ENCODE data around the gene NHS.

NHS gene

GRCh38 chrX:17368002-17368401 is 7.0 kb upstream of the NHS start:
- no peak overlapping the region for H3K4me3 ChIP-seq (ENCODE audit: control insufficient read depth, low read depth, low read length)
- TF ChIP-seq CTCF (conservative IDR thresholded peaks at IDR 0.05; ENCODE audit: control insufficient read depth, insufficient read depth, low read depth, low read length), result no peak
- DNase-seq (ENCODE audit: low read depth), result no peak

GRCh38 chrX:17369309-17369708 is 5.7 kb upstream of the NHS start:
- TF ChIP-seq CTCF (conservative IDR thresholded peaks at IDR 0.05; ENCODE audit: control insufficient read depth, insufficient read depth, low read depth, low read length), result no peak
- no peak overlapping the region for H3K4me3 ChIP-seq (ENCODE audit: control insufficient read depth, low read depth, low read length)
- DNase-seq (ENCODE audit: low read depth), result no peak

GRCh38 chrX:17370191-17370590 is 4.8 kb upstream of the NHS start:
- no peak for TF ChIP-seq CTCF (conservative IDR thresholded peaks at IDR 0.05; ENCODE audit: control insufficient read depth, insufficient read depth, low read depth, low read length)
- no peak for DNase-seq (ENCODE audit: low read depth)
- no peak overlapping the region for H3K4me3 ChIP-seq (ENCODE audit: control insufficient read depth, low read depth, low read length)

GRCh38 chrX:17372052-17372451 is 2.9 kb upstream of the NHS start:
- no peak for DNase-seq (ENCODE audit: low read depth)
- no peak overlapping the region for H3K4me3 ChIP-seq (ENCODE audit: control insufficient read depth, low read depth, low read length)
- TF ChIP-seq CTCF (conservative IDR thresholded peaks at IDR 0.05; ENCODE audit: control insufficient read depth, insufficient read depth, low read depth, low read length), result no peak

- no peak overlapping the region for H3K4me3 ChIP-seq (ENCODE audit: control insufficient read depth, low read depth, low read length)
- no peak for DNase-seq (ENCODE audit: low read depth)
- no peak for TF ChIP-seq CTCF (conservative IDR thresholded peaks at IDR 0.05; ENCODE audit: control insufficient read depth, insufficient read depth, low read depth, low read length)
These were observed 1.7 kb upstream of the NHS start for GRCh38 chrX:17373337-17373736.

- no peak for DNase-seq (ENCODE audit: low read depth)
- no peak for TF ChIP-seq CTCF (conservative IDR thresholded peaks at IDR 0.05; ENCODE audit: control insufficient read depth, insufficient read depth, low read depth, low read length)
- H3K4me3 ChIP-seq (ENCODE audit: control insufficient read depth, low read depth, low read length), result peak overlapping the region; percentile 53
These were observed 302 bp downstream of the NHS start for GRCh38 chrX:17375367-17375636.

GRCh38 chrX:17375637-17376430 is 834 bp downstream of the NHS start:
- TF ChIP-seq CTCF (conservative IDR thresholded peaks at IDR 0.05; ENCODE audit: control insufficient read depth, insufficient read depth, low read depth, low read length), result no peak

More at GRCh38 chrX:17375637-17376430, 834 bp downstream of the NHS start:
- peak overlapping the region; percentile 53 for H3K4me3 ChIP-seq (ENCODE audit: control insufficient read depth, low read depth, low read length)
- DNase-seq (ENCODE audit: low read depth), result peak; percentile 20

Measured in fibroblast of mammary gland (primary cell).